CD4-positive, CD25-positive, alpha-beta regulatory T cell (primary cell): ENCODE data around the gene ANO3. TPM values are rescaled to one million over a fixed set of nuclear protein-coding genes. Genes with fewer than 3 reads are reported as not detected.
"Not testable (repeated sequence)": the region's sequence is repeated elsewhere in the genome, so short reads cannot be mapped to it uniquely, and the experiment has no call there.

ENCODE experiments used
- ATAC-seq, 2 donors: fragments of 150-1000 bp; cut with Tn5 transposase; one replicate each; pipeline ENCODE4 v1.10.0; 2021; ENCODE audit warnings: low read depth in 2 of 2, moderate number of reproducible peaks in 2 of 2, moderate library complexity in 1 of 2
- DNase-seq, 3 donors: peaks; one replicate each; pipeline versions ENCODE4 v3.0.0 to v3.0.0-alpha.2; 2012 to 2022; ENCODE audit warnings: mixed read lengths in 1 of 3
- H3K27ac ChIP-seq: one replicate; pipeline ENCODE4 v1.7.0; 2013; ENCODE audit warnings: mild to moderate bottlenecking, low read length; ENCODE audit not compliant: insufficient read depth, poor library complexity, severe bottlenecking
- H3K27me3 ChIP-seq: one replicate; pipeline ENCODE4 v1.7.0; 2013; ENCODE audit warnings: low read length; ENCODE audit not compliant: control insufficient read depth, insufficient read depth
- H3K36me3 ChIP-seq: one replicate; pipeline ENCODE4 v1.7.0; 2013; ENCODE audit warnings: mild to moderate bottlenecking, low read length, moderate library complexity; ENCODE audit not compliant: control insufficient read depth, insufficient read depth
- H3K4me1 ChIP-seq: 2 replicates; pipeline ENCODE4 v1.7.0; 2013; ENCODE audit warnings: mild to moderate bottlenecking, low read length; ENCODE audit not compliant: insufficient read depth, control insufficient read depth, poor library complexity, severe bottlenecking
- H3K4me3 ChIP-seq: one replicate; pipeline ENCODE4 v1.7.0; 2013; ENCODE audit warnings: low read depth, mild to moderate bottlenecking, low read length, moderate library complexity
- H3K9me3 ChIP-seq, 2 experiments: 1 replicate in 1 of 2; 2 replicates in 1 of 2; pipeline ENCODE4 v1.7.0; 2013; ENCODE audit warnings: low read length in 2 of 2, mild to moderate bottlenecking in 1 of 2, moderate library complexity in 1 of 2; ENCODE audit not compliant: control insufficient read depth in 2 of 2
- H3K27ac Mint-ChIP-seq, 3 donors: one replicate each; pipeline ENCODE4 v1.8.0; 2020 to 2022; ENCODE audit warnings: mild to moderate bottlenecking in 3 of 3, mixed read lengths in 3 of 3, moderate library complexity in 2 of 3
- H3K27me3 Mint-ChIP-seq: one replicate; pipeline ENCODE4 v1.8.0; 2022; ENCODE audit warnings: mild to moderate bottlenecking, mixed read lengths
- H3K36me3 Mint-ChIP-seq: one replicate; pipeline ENCODE4 v1.8.0; 2020; ENCODE audit warnings: mixed read lengths
- H3K4me1 Mint-ChIP-seq, 4 donors: one replicate each; pipeline ENCODE4 v1.8.0; 2020 to 2022; ENCODE audit warnings: mixed read lengths in 4 of 4, mild to moderate bottlenecking in 1 of 4
- H3K4me3 Mint-ChIP-seq, 4 donors: one replicate each; pipeline ENCODE4 v1.8.0; 2020 to 2022; ENCODE audit warnings: mild to moderate bottlenecking in 4 of 4, mixed read lengths in 4 of 4, moderate library complexity in 3 of 4
- H3K9me3 Mint-ChIP-seq, 7 donors: one replicate each; pipeline ENCODE4 v1.8.0; 2020 to 2022; ENCODE audit warnings: mixed read lengths in 7 of 7, mild to moderate bottlenecking in 3 of 7, moderate library complexity in 2 of 7
- polyA plus RNA-seq, 4 donors: library from polyadenylated mRNA; unstranded; fragments of 300-500 nt; fragmentation: Illumina TruSeq; gene quantifications; one replicate each; pipeline ENCODE4 v1.2.3, GENCODE V29; 2021
- total RNA-seq: library from RNA; stranded (reverse); gene quantifications from one replicate; pipeline ENCODE4 v1.2.3, GENCODE V29; 2022

The ANO3 gene
- total and polyA plus RNA-seq, 5 donors from 2014 or later, result not detected

- Histone ChIP-seq H3K36me3 (no peaks in the 10 kb centered on the region), H3K4me1 (no peaks in the 10 kb centered on the region), H3K27me3 (no peaks in the 10 kb centered on the region), H3K27ac (no peak overlapping the region), H3K4me3 (no peak overlapping the region), H3K9me3 (no peaks in the 10 kb centered on the region)
- Mint-ChIP-seq H3K27me3 (no peaks in the 10 kb centered on the region), H3K36me3 (no peaks in the 10 kb centered on the region), H3K4me3 (no peak overlapping the region), H3K9me3 (peaks cover 0 to 8% (median 3%) of the 10 kb centered on the region in 7 donors), H3K27ac (no peak overlapping the region), H3K4me1 (no peaks in the 10 kb centered on the region)
- DNase-seq (no peak), ATAC-seq (no peak)
These were observed 247.8 kb downstream of the ANO3 start for GRCh38 chr11:26579683-26580082.

GRCh38 chr11:26580929-26581328 lies 249.0 kb downstream of the ANO3 start:
- Histone ChIP-seq H3K9me3 (no peaks in the 10 kb centered on the region), H3K4me1 (no peaks in the 10 kb centered on the region), H3K4me3 (no peak overlapping the region), H3K27ac (no peak overlapping the region), H3K27me3 (no peaks in the 10 kb centered on the region), H3K36me3 (no peaks in the 10 kb centered on the region)
- no peaks in the 10 kb centered on the region for H3K36me3 Mint-ChIP-seq
- H3K4me1 Mint-ChIP-seq, result peaks cover 0 to 2% (median 0%) of the 10 kb centered on the region in 4 donors
- H3K4me3 Mint-ChIP-seq, result no peak overlapping the region
- no peak overlapping the region for H3K27ac Mint-ChIP-seq
- peaks cover 0 to 8% (median 4%) of the 10 kb centered on the region in 7 donors for H3K9me3 Mint-ChIP-seq
- no peak for DNase-seq
- ATAC-seq, result no peak
- H3K27me3 Mint-ChIP-seq, result no peaks in the 10 kb centered on the region

DNA sequence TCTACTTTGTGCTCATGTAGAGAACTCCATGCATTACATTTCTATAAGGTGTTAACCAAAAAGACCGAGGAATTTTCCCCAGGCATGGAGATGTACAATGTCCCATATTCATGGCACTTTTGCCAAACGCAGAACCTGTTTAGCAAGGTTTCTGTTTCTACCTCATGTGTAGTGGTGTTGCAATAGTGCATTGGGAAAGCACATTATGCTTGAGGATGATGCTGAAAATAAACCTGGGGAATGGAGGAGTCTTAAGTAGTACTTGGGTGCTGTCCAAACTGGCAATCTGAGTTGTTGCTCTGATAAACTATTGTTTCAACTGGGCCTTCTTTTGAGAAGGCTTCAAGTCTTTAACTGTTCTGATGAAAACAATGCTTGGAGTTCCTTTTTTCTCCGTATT lies 251.6 kb downstream of the ANO3 start:
- Histone ChIP-seq H3K27ac (no peak overlapping the region), H3K27me3 (no peaks in the 10 kb centered on the region), H3K4me1 (no peaks in the 10 kb centered on the region), H3K4me3 (no peak overlapping the region), H3K36me3 (no peaks in the 10 kb centered on the region), H3K9me3 (no peaks in the 10 kb centered on the region)
- Mint-ChIP-seq H3K27me3 (no peaks in the 10 kb centered on the region), H3K27ac (no peak overlapping the region), H3K36me3 (no peaks in the 10 kb centered on the region), H3K9me3 (peaks cover 0 to 17% (median 5%) of the 10 kb centered on the region in 7 donors), H3K4me3 (no peak overlapping the region), H3K4me1 (peaks cover 0 to 2% (median 0%) of the 10 kb centered on the region in 4 donors)
- no peak for ATAC-seq
- DNase-seq, result no peak

GRCh38 chr11:26584818-26585217 lies 252.9 kb downstream of the ANO3 start:
- Mint-ChIP-seq H3K9me3 (peaks cover 2 to 22% (median 6%) of the 10 kb centered on the region in 7 donors), H3K4me1 (peaks cover 0 to 2% (median 0%) of the 10 kb centered on the region in 4 donors), H3K27ac (no peak overlapping the region), H3K4me3 (no peak overlapping the region), H3K27me3 (no peaks in the 10 kb centered on the region), H3K36me3 (no peaks in the 10 kb centered on the region)
- Histone ChIP-seq H3K9me3 (peaks cover 0 to 2% of the 10 kb centered on the region in 2 experiments), H3K36me3 (no peaks in the 10 kb centered on the region), H3K4me1 (no peaks in the 10 kb centered on the region), H3K4me3 (no peak overlapping the region), H3K27ac (no peak overlapping the region), H3K27me3 (no peaks in the 10 kb centered on the region)
- ATAC-seq (no peak), DNase-seq (no peak)

DNA sequence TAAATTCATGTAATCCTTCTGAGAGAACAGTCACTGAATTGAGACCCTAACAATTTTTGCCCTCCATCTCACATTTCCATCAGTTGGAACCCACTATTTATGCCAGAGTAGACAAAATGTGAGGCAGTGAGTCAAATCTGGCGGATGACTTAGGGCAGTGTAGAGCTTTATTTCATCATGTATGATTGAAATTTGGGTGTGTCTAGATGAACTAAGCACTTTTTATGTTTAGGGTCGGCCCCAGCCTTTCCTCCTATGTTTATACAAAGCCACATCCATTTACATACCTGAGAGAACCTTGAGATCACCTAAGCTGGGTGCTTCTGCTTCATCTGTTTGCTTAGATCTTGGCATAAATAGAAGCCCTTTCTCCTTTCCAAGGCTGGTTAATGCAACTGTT lies 255.1 kb downstream of the ANO3 start:
- H3K9me3 ChIP-seq, result peaks cover 0 to 2% of the 10 kb centered on the region in 2 experiments
- no peaks in the 10 kb centered on the region for H3K36me3 ChIP-seq
- no peaks in the 10 kb centered on the region for H3K36me3 Mint-ChIP-seq
- no peak for DNase-seq
- H3K27me3 ChIP-seq, result no peaks in the 10 kb centered on the region
- H3K27me3 Mint-ChIP-seq, result no peaks in the 10 kb centered on the region
- H3K27ac Mint-ChIP-seq, result no peak overlapping the region
- peaks cover 0 to 2% (median 0%) of the 10 kb centered on the region in 4 donors for H3K4me1 Mint-ChIP-seq
- H3K9me3 Mint-ChIP-seq, result peaks cover 0 to 24% (median 8%) of the 10 kb centered on the region in 7 donors
- no peak overlapping the region for H3K4me3 Mint-ChIP-seq
- H3K4me3 ChIP-seq, result no peak overlapping the region
- H3K27ac ChIP-seq, result no peak overlapping the region
- no peak for ATAC-seq
- no peaks in the 10 kb centered on the region for H3K4me1 ChIP-seq

GRCh38 chr11:26593691-26594090 lies 261.8 kb downstream of the ANO3 start:
- DNase-seq (no peak), ATAC-seq (no peak)
- no peaks in the 10 kb centered on the region for H3K27me3 ChIP-seq
- H3K4me3 ChIP-seq, result no peak overlapping the region
- H3K27ac ChIP-seq, result no peak overlapping the region
- no peaks in the 10 kb centered on the region for H3K4me1 ChIP-seq
- H3K27ac Mint-ChIP-seq, result no peak overlapping the region
- no peaks in the 10 kb centered on the region for H3K36me3 Mint-ChIP-seq
- H3K27me3 Mint-ChIP-seq, result no peaks in the 10 kb centered on the region
- peaks cover 5 to 25% (median 9%) of the 10 kb centered on the region in 7 donors for H3K9me3 Mint-ChIP-seq
- H3K36me3 ChIP-seq, result no peaks in the 10 kb centered on the region
- H3K4me3 Mint-ChIP-seq, result no peak overlapping the region
- no peaks in the 10 kb centered on the region for H3K4me1 Mint-ChIP-seq
- peaks cover 0 to 2% of the 10 kb centered on the region in 2 experiments for H3K9me3 ChIP-seq

GRCh38 chr11:26595207-26595865 lies 263.4 kb downstream of the ANO3 start:
- H3K9me3 Mint-ChIP-seq, result peaks cover 0 to 25% (median 9%) of the 10 kb centered on the region in 7 donors
- H3K27ac Mint-ChIP-seq, H3K27me3 ChIP-seq, H3K36me3 Mint-ChIP-seq, H3K27ac ChIP-seq, H3K4me1 Mint-ChIP-seq, H3K27me3 Mint-ChIP-seq, DNase-seq, H3K4me3 ChIP-seq, H3K4me1 ChIP-seq, H3K4me3 Mint-ChIP-seq, H3K36me3 ChIP-seq, H3K9me3 ChIP-seq, ATAC-seq: not testable (repeated sequence)

DNA sequence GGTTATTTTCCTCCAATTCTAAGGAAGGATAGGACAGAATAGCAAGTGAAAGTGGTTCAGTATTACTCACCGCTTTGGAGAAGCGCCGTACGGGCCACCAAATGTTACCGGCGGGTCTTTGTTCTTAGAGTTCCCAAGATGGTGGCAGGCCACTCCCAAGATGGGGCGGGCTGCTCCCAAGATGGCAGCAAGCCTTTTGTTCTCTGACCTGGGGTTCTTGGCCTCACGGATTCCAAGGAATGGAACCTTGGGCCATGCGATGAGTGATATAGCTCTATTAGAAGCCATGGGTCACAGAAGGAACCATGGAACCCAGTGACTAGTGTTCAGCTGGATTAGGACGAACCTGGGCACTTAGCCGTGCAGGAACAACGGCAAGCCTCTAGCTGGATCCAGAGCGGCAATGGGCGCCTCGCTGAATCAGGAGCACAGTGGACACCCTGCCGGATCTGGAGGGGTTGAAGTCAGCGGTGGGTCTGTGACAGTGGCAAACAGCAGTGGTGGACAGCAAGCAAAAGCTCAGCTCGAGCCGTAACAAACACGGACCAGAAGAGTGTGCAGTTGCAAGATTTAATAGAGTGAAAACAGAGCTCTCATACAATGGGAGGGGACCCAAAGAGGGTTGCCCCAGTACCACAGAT lies 265.2 kb downstream of the ANO3 start:
- not testable (repeated sequence) for DNase-seq, H3K27me3 ChIP-seq, H3K36me3 Mint-ChIP-seq, H3K4me3 ChIP-seq, ATAC-seq, H3K36me3 ChIP-seq, H3K4me1 ChIP-seq, H3K9me3 ChIP-seq, H3K27ac ChIP-seq, H3K4me3 Mint-ChIP-seq, H3K27ac Mint-ChIP-seq, H3K27me3 Mint-ChIP-seq, H3K4me1 Mint-ChIP-seq
- H3K9me3 Mint-ChIP-seq, result peaks cover 0 to 27% (median 9%) of the 10 kb centered on the region in 7 donors
